Neuronal stem cell (in vitro differentiated cells): ENCODE results near the gene FOXN3.

Source experiments
- DNase-seq: peaks from one replicate; pipeline ENCODE4 v3.0.0-alpha.2; 2013; ENCODE audit warnings: low spot score
- H2AFZ ChIP-seq: one replicate; pipeline ENCODE4 v1.6.1; 2013; ENCODE audit warnings: mild to moderate bottlenecking, low read length, inconsistent platforms
- H2AK5ac ChIP-seq: 2 replicates; pipeline ENCODE4 v1.6.1; 2013; ENCODE audit warnings: low read depth, mild to moderate bottlenecking, inconsistent platforms, low read length, moderate library complexity, mixed read lengths
- H2BK120ac ChIP-seq: 2 replicates; pipeline ENCODE4 v1.6.1; 2013; ENCODE audit warnings: low read depth, mild to moderate bottlenecking, inconsistent platforms, low read length, moderate library complexity, mixed read lengths
- H2BK12ac ChIP-seq: one replicate; pipeline ENCODE4 v1.6.1; 2013; ENCODE audit warnings: low read length, inconsistent platforms
- H2BK15ac ChIP-seq: 2 replicates; pipeline ENCODE4 v1.6.1; 2013; ENCODE audit warnings: mild to moderate bottlenecking, low read length, inconsistent platforms, mixed read lengths
- H2BK5ac ChIP-seq: one replicate; pipeline ENCODE4 v1.6.1; 2013; ENCODE audit warnings: inconsistent platforms, mild to moderate bottlenecking, low read length, moderate library complexity
- H3K14ac ChIP-seq: one replicate; pipeline ENCODE4 v1.6.1; 2013; ENCODE audit warnings: low read length, inconsistent platforms
- H3K18ac ChIP-seq: 2 replicates; pipeline ENCODE4 v1.6.1; 2013; ENCODE audit warnings: low read length, inconsistent platforms
- H3K23ac ChIP-seq: 2 replicates; pipeline ENCODE4 v1.6.1; 2013; ENCODE audit warnings: low read depth, mild to moderate bottlenecking, mixed read lengths, low read length, inconsistent platforms; ENCODE audit not compliant: poor library complexity
- H3K27ac ChIP-seq: replicated peaks from 3 replicates; pipeline ENCODE4 v1.5.1; 2013; ENCODE audit warnings: low read length, inconsistent platforms
- H3K27me3 ChIP-seq, 3 experiments: 2 replicates each; pipeline ENCODE4 v1.6.1; 2013; ENCODE audit warnings: low read length in 3 of 3, mild to moderate bottlenecking in 2 of 3, inconsistent platforms in 1 of 3, low read depth in 1 of 3, mixed read lengths in 1 of 3, moderate library complexity in 1 of 3; ENCODE audit not compliant: control insufficient read depth in 3 of 3, insufficient read depth in 3 of 3
- H3K36me3 ChIP-seq, 2 donors: replicated peaks in 1 of 2; 2 replicates each; pipeline ENCODE4 v1.6.1; 2013; ENCODE audit warnings: low read length in 2 of 2; ENCODE audit not compliant: control insufficient read depth in 2 of 2, insufficient read depth in 2 of 2
- H3K4ac ChIP-seq: 2 replicates; pipeline ENCODE4 v1.6.1; 2013; ENCODE audit warnings: inconsistent platforms, mild to moderate bottlenecking, low read length, moderate library complexity
- H3K4me1 ChIP-seq, 2 donors: 1 replicate in 1 of 2; 2 replicates in 1 of 2; pipeline ENCODE4 v1.6.1; 2013; ENCODE audit warnings: low read length in 2 of 2, low read depth in 1 of 2; ENCODE audit not compliant: control insufficient read depth in 2 of 2, insufficient read depth in 1 of 2
- H3K4me2 ChIP-seq: one replicate; pipeline ENCODE4 v1.6.1; 2013; ENCODE audit warnings: mild to moderate bottlenecking, low read length, inconsistent platforms; ENCODE audit not compliant: insufficient read depth, poor library complexity, severe bottlenecking
- H3K4me3 ChIP-seq, 2 donors: 2 replicates each; pipeline ENCODE4 v1.5.1; 2013; ENCODE audit warnings: low read length in 2 of 2, mild to moderate bottlenecking in 2 of 2, inconsistent platforms in 1 of 2, moderate library complexity in 1 of 2
- H3K79me1 ChIP-seq: one replicate; pipeline ENCODE4 v1.6.1; 2013; ENCODE audit warnings: low read depth, mild to moderate bottlenecking, inconsistent platforms, low read length, moderate library complexity
- H3K9ac ChIP-seq: one replicate; pipeline ENCODE4 v1.6.1; 2013; ENCODE audit warnings: mild to moderate bottlenecking, low read depth, low read length, inconsistent platforms; ENCODE audit not compliant: poor library complexity
- H3K9me3 ChIP-seq, 2 donors: replicated peaks in 1 of 2; 2 replicates each; pipeline versions ENCODE3 to v1.6.1; 2013; ENCODE audit warnings: low read length in 2 of 2, mild to moderate bottlenecking in 2 of 2, inconsistent platforms in 1 of 2, low read depth in 1 of 2, mixed read lengths in 1 of 2, moderate library complexity in 1 of 2; ENCODE audit not compliant: control insufficient read depth in 2 of 2, insufficient read depth in 1 of 2
- H4K8ac ChIP-seq: one replicate; pipeline ENCODE4 v1.6.1; 2013; ENCODE audit warnings: low read depth, mild to moderate bottlenecking, inconsistent platforms, low read length, moderate library complexity
- H4K91ac ChIP-seq: one replicate; pipeline ENCODE4 v1.6.1; 2013; ENCODE audit warnings: low read length, low read depth, mild to moderate bottlenecking, inconsistent platforms; ENCODE audit not compliant: poor library complexity
- WGBS, 2 donors: extraction: QIAGEN DNeasy Blood & Tissue Kit; methylation state at CpG; one replicate each; pipeline ENCODE4 v1.1.7; 2013; ENCODE audit warnings: missing lambda C conversion rate in 2 of 2, mixed read lengths in 1 of 2; ENCODE audit not compliant: insufficient read length in 2 of 2, insufficient replicate concordance in 1 of 2; ENCODE audit errors: extremely low coverage in 2 of 2; 5-methylcytosine and 5-hydroxymethylcytosine counted together

Gene FOXN3

GRCh38 chr14:89422952-89423345 lies 5.9 kb upstream of the FOXN3 start:
- H3K36me3 ChIP-seq, result no peaks in the 10 kb centered on the region
- peaks cover 2% of the 10 kb centered on the region for H3K79me1 ChIP-seq
- no peak overlapping the region for H3K18ac ChIP-seq
- peaks cover 4 to 9% of the 10 kb centered on the region in 2 donors for H3K4me1 ChIP-seq
- no peak overlapping the region for H3K27ac ChIP-seq
- no peak overlapping the region for H3K9ac ChIP-seq
- no peak overlapping the region for H2BK120ac ChIP-seq
- no peak overlapping the region for H3K14ac ChIP-seq
- WGBS, 2 donors, result no CpG with 5 or more reads among the region's 5 CpGs
- H2BK15ac ChIP-seq, result no peak overlapping the region
- no peak overlapping the region for H4K8ac ChIP-seq
- H2BK12ac ChIP-seq, result no peak overlapping the region
- no peak overlapping the region for H2AK5ac ChIP-seq
- no peak overlapping the region for H3K4me2 ChIP-seq
- H3K4me3 ChIP-seq, result no peak overlapping the region
- no peak overlapping the region for H3K4ac ChIP-seq
- no peak for DNase-seq
- H3K9me3 ChIP-seq, result no peaks in the 10 kb centered on the region
- no peak overlapping the region for H2BK5ac ChIP-seq
- no peak overlapping the region for H2AFZ ChIP-seq
- no peak overlapping the region for H4K91ac ChIP-seq
- no peak overlapping the region for H3K23ac ChIP-seq
- no peaks in the 10 kb centered on the region for H3K27me3 ChIP-seq

- Histone ChIP-seq H4K91ac (no peak overlapping the region), H2AK5ac (no peak overlapping the region), H3K9ac (no peak overlapping the region), H2AFZ (no peak overlapping the region), H3K18ac (no peak overlapping the region), H3K14ac (no peak overlapping the region), H2BK15ac (no peak overlapping the region), H3K4me3 (no peak overlapping the region), H3K36me3 (no peaks in the 10 kb centered on the region), H2BK120ac (no peak overlapping the region), H3K4me1 (peaks cover 6 to 10% of the 10 kb centered on the region in 2 donors), H3K79me1 (peaks cover 3% of the 10 kb centered on the region), H3K4ac (no peak overlapping the region), H3K4me2 (no peak overlapping the region), H3K27me3 (no peaks in the 10 kb centered on the region), H2BK5ac (no peak overlapping the region), H3K9me3 (no peaks in the 10 kb centered on the region), H3K27ac (no peak overlapping the region), H3K23ac (no peak overlapping the region), H2BK12ac (no peak overlapping the region), H4K8ac (no peak overlapping the region)
- DNase-seq, result no peak
- no CpG with 5 or more reads among the region's 11 CpGs for WGBS, 2 donors
Measured at GRCh38 chr14:89422181-89422951, 5.3 kb upstream of the FOXN3 start.

- H2BK12ac ChIP-seq, result no peak overlapping the region
- H3K4ac ChIP-seq, result no peak overlapping the region
- no peaks in the 10 kb centered on the region for H3K27me3 ChIP-seq
- no peak overlapping the region for H3K4me2 ChIP-seq
- H3K23ac ChIP-seq, result no peak overlapping the region
- H3K14ac ChIP-seq, result no peak overlapping the region
- H3K4me3 ChIP-seq, result no peak overlapping the region
- no peak overlapping the region for H2BK120ac ChIP-seq
- no CpG with 5 or more reads among the region's 3 CpGs for WGBS, 2 donors
- H3K27ac ChIP-seq, result no peak overlapping the region
- no peak overlapping the region for H3K9ac ChIP-seq
- no peak overlapping the region for H2BK15ac ChIP-seq
- peaks cover 6 to 10% of the 10 kb centered on the region in 2 donors for H3K4me1 ChIP-seq
- no peaks in the 10 kb centered on the region for H3K9me3 ChIP-seq
- no peak overlapping the region for H4K91ac ChIP-seq
- H3K36me3 ChIP-seq, result no peaks in the 10 kb centered on the region
- H3K18ac ChIP-seq, result no peak overlapping the region
- DNase-seq, result no peak
- H2AFZ ChIP-seq, result no peak overlapping the region
- H3K79me1 ChIP-seq, result peaks cover 6% of the 10 kb centered on the region
- no peak overlapping the region for H2BK5ac ChIP-seq
- H4K8ac ChIP-seq, result no peak overlapping the region
- H2AK5ac ChIP-seq, result no peak overlapping the region
Measured at GRCh38 chr14:89420502-89420901, 3.5 kb upstream of the FOXN3 start.

GRCh38 chr14:89419973-89420482 lies 3.0 kb upstream of the FOXN3 start:
- no peak for DNase-seq
- Histone ChIP-seq H3K18ac (no peak overlapping the region), H3K4me1 (peaks cover 7 to 13% of the 10 kb centered on the region in 2 donors), H2AK5ac (no peak overlapping the region), H3K27ac (no peak overlapping the region), H2AFZ (no peak overlapping the region), H3K4ac (no peak overlapping the region), H3K9ac (no peak overlapping the region), H3K27me3 (no peaks in the 10 kb centered on the region), H3K79me1 (peaks cover 6% of the 10 kb centered on the region), H2BK12ac (no peak overlapping the region), H3K4me2 (no peak overlapping the region), H3K4me3 (no peak overlapping the region), H3K23ac (no peak overlapping the region), H3K9me3 (no peaks in the 10 kb centered on the region), H3K36me3 (no peaks in the 10 kb centered on the region), H2BK120ac (no peak overlapping the region), H2BK15ac (no peak overlapping the region), H3K14ac (no peak overlapping the region), H4K91ac (no peak overlapping the region), H4K8ac (no peak overlapping the region), H2BK5ac (no peak overlapping the region)
- no CpG with 5 or more reads among the region's 6 CpGs for WGBS, 2 donors
